ENCODE data around the gene FNDC5. TPM values are rescaled to one million over a fixed set of nuclear protein-coding genes. Genes with fewer than 3 reads are reported as not detected.

Gene FNDC5
- total and polyA plus RNA-seq, 9 of the 15 experiments (the other 6 are each of a cell fraction or from before 2014, with no cell fraction given): 0.06 to 2.1 (median 0.22) TPM

GRCh38 chr1:32831878-32832277 lies 38.8 kb downstream of the FNDC5 start:
- no peak for ATAC-seq
- intact Hi-C loops (cut with micrococcal nuclease): no loop called here
- ChIA-PET CTCF (ENCODE audit: low intra/inter-chr PET ratio) (no interaction called here), POLR2A (interaction anchor here (0.5 to 2.1 kb wide), 2 partner anchors 9 to 15 kb away, joined by 3 to 6 read pairs; partner anchors contain the start of genes S100PBP and YARS1)
- H3K4me3 ChIP-seq: no peak overlapping the region
- in situ Hi-C loops (cut with MboI): no loop called here
- 89% methylated on average over 1 of the region's 1 CpG for WGBS (ENCODE audit: insufficient coverage, low coverage, missing lambda C conversion rate)
- no peaks in the 10 kb centered on the region for H3K27me3 ChIP-seq (ENCODE audit: control insufficient read depth in 2 of 2, insufficient read depth in 2 of 2, low read length in 2 of 2)
- no peak overlapping the region for H2AFZ ChIP-seq (ENCODE audit: low read depth, low read length)
- no peaks in the 10 kb centered on the region for H3K79me2 ChIP-seq (ENCODE audit: control insufficient read depth, insufficient read depth, low read length)
- no peaks in the 10 kb centered on the region for H3K4me1 ChIP-seq (replicated peaks in 1 of 2; ENCODE audit: control insufficient read depth in 2 of 2, insufficient read depth in 2 of 2, low read length in 2 of 2)
- no peak overlapping the region for H3K9ac ChIP-seq (ENCODE audit: insufficient read depth in 1 of 2, low read depth in 2 of 2, low read length in 2 of 2)
- H3K4me2 ChIP-seq (ENCODE audit: insufficient read depth, low read length): no peak overlapping the region
- DNase-seq (ENCODE audit: extremely low read depth in 1 of 4, low spot score in 3 of 4): no peak
- FAIRE-seq: no peak
- BruUV-seq (replicated peaks): no TSS peak
- TF ChIP-seq ZNF280A (IDR thresholded peaks at IDR 0.05; ENCODE audit: low read depth, partially characterized antibody) (no peak), ARID3A (IDR thresholded peaks at IDR 0.05; ENCODE audit: borderline replicate concordance, low read depth, low read length) (no peak), GATAD2B (IDR thresholded peaks at IDR 0.05; ENCODE audit: borderline replicate concordance) (no peak), WHSC1 (IDR thresholded peaks at IDR 0.05; ENCODE audit: low read length) (no peak), POLR2A (conservative IDR thresholded peaks at IDR 0.05) (no peak)
- peaks cover 90% of the 10 kb centered on the region for H3K36me3 ChIP-seq (ENCODE audit: control insufficient read depth, insufficient read depth, low read length)
- no peaks in the 10 kb centered on the region for H4K20me1 ChIP-seq (replicated peaks; ENCODE audit: control insufficient read depth, insufficient read depth, low read length)
- H3K9me1 ChIP-seq (ENCODE audit: control insufficient read depth, insufficient read depth, low read length): no peaks in the 10 kb centered on the region
- no peaks in the 10 kb centered on the region for H3K9me3 ChIP-seq (replicated peaks; ENCODE audit: control insufficient read depth, insufficient read depth, low read depth, low read length)
- no peak overlapping the region for H3K27ac ChIP-seq (ENCODE audit: extremely low read depth, low read depth, low read length)

Data from K562 (cell line).